ENCODE data around the gene BUD31.

The BUD31 gene

DNA sequence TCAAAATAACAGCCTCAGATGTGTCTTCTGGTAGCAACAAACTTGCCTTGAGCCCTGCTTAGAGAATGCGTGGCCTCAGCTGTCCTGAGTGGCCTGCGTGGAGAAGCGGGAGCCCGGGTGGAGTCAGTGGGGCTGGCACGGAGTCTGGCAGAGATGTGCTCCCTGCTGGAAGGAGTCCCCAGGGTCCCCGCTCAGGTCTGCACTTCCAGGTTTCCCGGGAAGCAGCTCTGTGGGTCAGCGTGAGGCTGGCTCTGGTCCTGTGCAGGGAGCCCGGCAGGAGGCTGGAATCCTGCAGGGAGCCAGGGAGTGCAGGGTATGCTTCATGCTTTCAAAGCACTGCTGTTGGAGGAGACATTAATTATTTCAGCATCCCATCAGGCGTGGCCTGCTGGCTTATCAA is 40.1 kb downstream of the BUD31 start:
- Histone ChIP-seq H3K4me2 (ENCODE audit: low read length) (no peak overlapping the region), H3K4me1 (ENCODE audit: control insufficient read depth, insufficient read depth, low read length) (no peaks in the 10 kb centered on the region), H3K9me3 (replicated peaks; ENCODE audit: low read length) (no peaks in the 10 kb centered on the region), H3K9ac (ENCODE audit: low read depth, low read length) (no peak overlapping the region), H3K27me3 (ENCODE audit: control insufficient read depth, insufficient read depth, low read length) (no peaks in the 10 kb centered on the region), H3K36me3 (ENCODE audit: insufficient read depth, low read length) (peaks cover 76% of the 10 kb centered on the region), H3K4me3 (ENCODE audit: low read length) (no peak overlapping the region)

DNA sequence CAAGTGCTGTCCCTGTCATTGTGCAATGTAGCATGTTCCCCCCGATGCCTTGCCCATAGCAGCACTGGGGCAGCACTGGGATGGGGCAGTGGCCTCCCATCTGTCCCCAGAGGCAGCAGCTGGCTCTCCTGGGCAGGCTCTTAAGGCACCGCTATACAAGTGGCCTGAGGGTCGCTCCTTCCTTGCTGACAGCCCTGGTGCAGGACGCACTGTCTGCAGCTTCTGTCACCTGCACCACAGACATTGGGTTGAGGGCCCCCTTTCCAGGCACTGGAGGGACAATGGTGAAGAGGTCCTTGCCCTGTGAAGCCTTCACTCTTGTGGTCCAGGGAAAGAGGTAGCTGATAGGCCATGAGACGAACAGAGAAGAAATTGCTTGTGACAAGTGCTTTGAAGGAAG is 40.6 kb downstream of the BUD31 start:
- Histone ChIP-seq H3K9me3 (replicated peaks; ENCODE audit: low read length) (no peaks in the 10 kb centered on the region), H3K36me3 (ENCODE audit: insufficient read depth, low read length) (peaks cover 78% of the 10 kb centered on the region)

DNA sequence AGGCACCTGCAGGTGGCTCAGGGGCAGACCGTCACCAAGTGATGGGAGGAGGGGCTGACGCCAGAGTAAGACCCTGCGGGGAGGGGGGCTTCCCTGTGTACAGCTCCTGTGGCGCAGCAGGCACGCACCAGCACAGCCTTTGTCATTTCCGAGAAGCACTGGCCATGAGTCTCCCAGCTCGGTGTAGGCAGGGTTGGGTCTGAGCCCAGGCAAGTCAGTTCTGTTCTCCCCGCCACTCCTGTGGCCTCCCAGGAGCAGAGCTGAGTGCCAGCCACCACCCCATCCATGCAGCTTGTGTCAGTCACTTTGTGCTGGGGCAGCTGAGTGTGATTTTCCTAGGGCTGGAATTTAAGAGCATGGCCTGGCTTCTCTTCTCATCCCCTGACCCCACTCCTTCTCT is 43.2 kb downstream of the BUD31 start:
- H3K9me3 ChIP-seq (replicated peaks; ENCODE audit: low read length), result no peaks in the 10 kb centered on the region
- H3K9ac ChIP-seq (ENCODE audit: low read depth, low read length), result no peak overlapping the region
- no peaks in the 10 kb centered on the region for H3K4me1 ChIP-seq (ENCODE audit: control insufficient read depth, insufficient read depth, low read length)
- H3K27me3 ChIP-seq (ENCODE audit: control insufficient read depth, insufficient read depth, low read length), result no peaks in the 10 kb centered on the region
- H3K4me3 ChIP-seq (ENCODE audit: low read length), result no peak overlapping the region
- peaks cover 83% of the 10 kb centered on the region for H3K36me3 ChIP-seq (ENCODE audit: insufficient read depth, low read length)
- no peak overlapping the region for H3K4me2 ChIP-seq (ENCODE audit: low read length)

More for the DNA sequence above, 40.6 kb downstream of the BUD31 start:
- no peaks in the 10 kb centered on the region for H3K27me3 ChIP-seq (ENCODE audit: control insufficient read depth, insufficient read depth, low read length)
- H3K4me3 ChIP-seq (ENCODE audit: low read length), result no peak overlapping the region
- H3K4me2 ChIP-seq (ENCODE audit: low read length), result no peak overlapping the region
- no peak overlapping the region for H3K9ac ChIP-seq (ENCODE audit: low read depth, low read length)
- H3K4me1 ChIP-seq (ENCODE audit: control insufficient read depth, insufficient read depth, low read length), result no peaks in the 10 kb centered on the region

DNA sequence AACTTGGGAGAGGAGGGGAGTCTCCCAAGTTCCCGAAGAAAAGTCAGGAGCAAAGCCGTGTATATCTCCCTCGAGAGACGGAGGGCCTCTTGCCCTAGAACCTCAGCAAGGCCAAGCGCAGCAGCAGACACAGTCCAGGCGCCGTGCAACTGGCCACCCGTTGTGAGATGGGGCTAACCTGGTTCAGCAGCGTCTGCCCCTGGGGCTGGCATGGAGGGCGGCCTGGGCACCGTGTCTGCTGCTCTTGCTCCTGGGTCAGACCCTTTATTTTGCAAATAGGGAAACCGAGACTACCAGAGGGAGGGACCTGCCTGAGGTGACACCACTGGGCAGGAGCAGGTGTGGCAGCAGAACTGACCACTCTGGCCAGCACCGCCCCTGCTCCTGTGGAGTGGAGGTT is 43.8 kb downstream of the BUD31 start:
- H3K4me3 ChIP-seq (ENCODE audit: low read length), result no peak overlapping the region
- H3K4me1 ChIP-seq (ENCODE audit: control insufficient read depth, insufficient read depth, low read length), result no peaks in the 10 kb centered on the region
- H3K36me3 ChIP-seq (ENCODE audit: insufficient read depth, low read length), result peaks cover 89% of the 10 kb centered on the region
- H3K27me3 ChIP-seq (ENCODE audit: control insufficient read depth, insufficient read depth, low read length), result no peaks in the 10 kb centered on the region
- no peak overlapping the region for H3K4me2 ChIP-seq (ENCODE audit: low read length)
- no peak overlapping the region for H3K9ac ChIP-seq (ENCODE audit: low read depth, low read length)
- no peaks in the 10 kb centered on the region for H3K9me3 ChIP-seq (replicated peaks; ENCODE audit: low read length)

DNA sequence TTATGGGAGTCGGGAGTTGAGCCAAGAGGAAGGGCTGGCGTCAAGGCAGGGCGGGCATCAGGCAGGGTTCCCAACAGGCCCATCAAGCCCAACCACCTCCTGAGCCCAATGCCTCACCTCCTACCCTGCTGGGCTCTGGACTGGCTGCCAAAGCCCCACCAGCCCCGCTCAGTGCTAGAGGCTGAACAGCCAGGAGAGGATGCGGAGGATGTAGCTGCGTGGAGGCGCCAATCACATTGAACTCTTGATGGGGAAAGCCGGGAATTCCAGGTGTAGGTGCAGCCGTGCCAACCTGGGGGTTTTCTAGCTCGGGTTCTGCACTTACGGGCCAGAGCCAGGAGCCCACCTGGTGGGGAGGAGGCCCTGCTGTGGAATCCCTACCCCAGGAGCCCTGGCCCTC is 44.3 kb downstream of the BUD31 start:
- no peaks in the 10 kb centered on the region for H3K9me3 ChIP-seq (replicated peaks; ENCODE audit: low read length)
- H3K27me3 ChIP-seq (ENCODE audit: control insufficient read depth, insufficient read depth, low read length), result no peaks in the 10 kb centered on the region
- no peak overlapping the region for H3K9ac ChIP-seq (ENCODE audit: low read depth, low read length)
- H3K4me3 ChIP-seq (ENCODE audit: low read length), result no peak overlapping the region
- no peaks in the 10 kb centered on the region for H3K4me1 ChIP-seq (ENCODE audit: control insufficient read depth, insufficient read depth, low read length)
- H3K36me3 ChIP-seq (ENCODE audit: insufficient read depth, low read length), result peaks cover 90% of the 10 kb centered on the region
- no peak overlapping the region for H3K4me2 ChIP-seq (ENCODE audit: low read length)

DNA sequence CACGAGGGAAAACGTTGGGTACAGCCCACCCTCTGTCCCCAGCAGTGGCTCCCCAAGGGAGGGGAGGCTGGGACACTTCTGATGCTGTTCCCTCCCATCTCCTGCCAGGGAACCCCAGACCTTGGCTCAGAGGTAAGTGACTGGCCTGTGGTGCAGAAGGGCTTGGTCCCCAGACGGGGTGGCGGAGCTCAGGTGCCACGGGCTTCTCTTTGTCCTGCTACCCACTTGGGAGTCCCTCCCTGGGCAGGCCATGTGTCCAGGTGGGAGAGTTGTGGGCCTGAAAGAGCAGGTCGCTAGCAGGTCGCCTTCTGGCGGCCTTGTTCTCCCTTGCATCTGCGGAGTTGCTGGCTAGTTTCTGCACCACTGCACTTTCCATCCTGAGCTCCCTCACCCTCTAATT is 47.1 kb downstream of the BUD31 start:
- peaks cover 81% of the 10 kb centered on the region for H3K36me3 ChIP-seq (ENCODE audit: insufficient read depth, low read length)
- no peaks in the 10 kb centered on the region for H3K27me3 ChIP-seq (ENCODE audit: control insufficient read depth, insufficient read depth, low read length)
- H3K9me3 ChIP-seq (replicated peaks; ENCODE audit: low read length), result no peaks in the 10 kb centered on the region
- no peak overlapping the region for H3K9ac ChIP-seq (ENCODE audit: low read depth, low read length)
- no peaks in the 10 kb centered on the region for H3K4me1 ChIP-seq (ENCODE audit: control insufficient read depth, insufficient read depth, low read length)
- H3K4me3 ChIP-seq (ENCODE audit: low read length), result no peak overlapping the region
- no peak overlapping the region for H3K4me2 ChIP-seq (ENCODE audit: low read length)

DNA sequence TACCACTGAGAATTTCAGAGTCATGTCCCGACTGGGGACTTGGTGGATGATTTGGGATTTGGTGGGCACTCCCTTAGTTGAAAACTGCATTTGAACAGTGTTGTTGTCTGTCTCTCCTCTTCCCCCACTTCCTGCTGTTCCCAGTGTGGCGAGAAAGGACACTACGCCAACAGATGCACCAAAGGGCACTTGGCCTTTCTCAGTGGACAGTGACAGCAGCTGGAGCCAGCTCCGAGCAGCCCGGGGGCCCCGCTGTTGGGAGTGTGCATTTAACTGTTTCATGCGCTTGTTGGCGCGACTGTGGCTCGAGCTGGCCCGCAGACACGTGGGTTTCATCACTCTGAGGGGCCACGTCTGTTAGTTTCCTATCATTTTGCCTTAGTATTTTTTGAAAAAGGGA is 47.5 kb downstream of the BUD31 start:
- H3K27me3 ChIP-seq (ENCODE audit: control insufficient read depth, insufficient read depth, low read length), result no peaks in the 10 kb centered on the region
- H3K4me3 ChIP-seq (ENCODE audit: low read length), result no peak overlapping the region
- H3K9ac ChIP-seq (ENCODE audit: low read depth, low read length), result no peak overlapping the region
- no peaks in the 10 kb centered on the region for H3K4me1 ChIP-seq (ENCODE audit: control insufficient read depth, insufficient read depth, low read length)
- no peaks in the 10 kb centered on the region for H3K9me3 ChIP-seq (replicated peaks; ENCODE audit: low read length)
- H3K4me2 ChIP-seq (ENCODE audit: low read length), result no peak overlapping the region
- peaks cover 82% of the 10 kb centered on the region for H3K36me3 ChIP-seq (ENCODE audit: insufficient read depth, low read length)

DNA sequence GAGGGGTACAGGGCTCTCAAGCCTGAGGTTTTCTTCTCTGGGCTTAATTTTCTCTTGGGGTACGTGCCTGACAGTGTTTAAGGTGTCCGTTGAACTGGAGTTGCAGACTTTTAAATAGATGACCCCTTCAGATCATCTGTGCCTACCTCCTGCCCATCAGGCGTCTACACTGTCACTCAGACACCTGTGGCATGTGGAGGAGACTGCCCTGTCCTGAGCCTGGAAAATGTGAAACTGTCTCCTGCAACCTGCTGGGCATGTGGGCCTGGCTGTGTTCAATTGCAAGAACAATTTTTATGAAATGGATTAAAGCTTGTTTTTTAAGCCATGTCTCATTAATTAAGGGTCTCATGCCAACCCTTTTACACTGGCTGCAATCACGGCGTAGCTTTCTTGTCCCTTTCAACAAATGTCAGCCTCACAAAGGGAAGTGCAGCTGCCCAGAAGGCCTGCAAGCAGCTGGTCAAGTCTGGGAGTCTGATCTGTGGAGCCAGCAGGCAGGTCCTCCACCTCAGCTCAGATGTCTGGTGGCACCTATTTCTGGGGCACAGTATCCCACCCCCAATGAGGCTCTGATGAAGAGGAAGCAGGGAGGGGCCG is 48.4 kb downstream of the BUD31 start:
- no peaks in the 10 kb centered on the region for H3K4me1 ChIP-seq (ENCODE audit: control insufficient read depth, insufficient read depth, low read length)
- H3K36me3 ChIP-seq (ENCODE audit: insufficient read depth, low read length), result peaks cover 80% of the 10 kb centered on the region

DNA sequence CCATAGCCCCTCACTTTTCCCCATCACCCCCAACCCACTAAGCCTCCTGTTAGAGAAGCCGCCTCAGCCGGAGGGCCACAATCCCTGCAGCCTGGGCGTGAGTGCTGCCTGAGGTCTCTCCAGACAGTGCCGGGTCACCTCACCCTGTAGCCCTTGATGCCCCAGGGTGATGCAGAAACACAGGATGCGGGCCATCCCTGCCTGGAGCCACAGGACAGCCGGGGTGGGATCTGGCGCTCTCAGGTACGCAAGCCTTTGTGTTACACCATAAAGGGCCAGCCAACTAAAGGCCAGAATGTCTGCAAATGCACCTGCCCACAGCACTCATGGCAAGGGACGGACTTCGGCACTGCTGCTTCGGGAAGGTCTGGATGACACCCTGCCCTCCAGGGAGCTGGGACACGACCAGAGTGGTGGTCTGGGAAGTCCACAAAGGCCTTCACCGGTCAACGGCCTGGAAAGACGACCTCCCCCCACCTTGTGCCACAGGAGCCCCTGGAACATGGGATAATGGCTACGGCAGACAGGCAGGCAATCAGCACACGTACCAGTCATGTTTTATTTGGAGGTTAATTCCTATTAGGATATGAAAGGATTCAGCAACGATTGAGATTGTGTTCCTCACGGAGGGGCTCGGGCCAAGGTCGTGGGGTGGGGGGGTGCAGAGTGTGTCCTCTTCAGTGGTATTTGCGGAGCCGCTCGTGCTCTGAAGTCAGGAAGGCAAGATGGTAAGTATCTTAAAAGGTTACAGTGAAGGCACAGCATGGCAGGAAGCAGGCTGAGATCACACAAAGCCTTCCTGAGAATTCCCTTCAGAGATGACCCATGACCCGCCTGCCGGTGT is 49.1 kb downstream of the BUD31 start:
- Histone ChIP-seq H3K27me3 (ENCODE audit: control insufficient read depth, insufficient read depth, low read length) (no peaks in the 10 kb centered on the region), H3K4me2 (ENCODE audit: low read length) (no peak overlapping the region), H3K9ac (ENCODE audit: low read depth, low read length) (no peak overlapping the region), H3K4me3 (ENCODE audit: low read length) (no peak overlapping the region), H3K9me3 (replicated peaks; ENCODE audit: low read length) (no peaks in the 10 kb centered on the region), H3K4me1 (ENCODE audit: control insufficient read depth, insufficient read depth, low read length) (no peaks in the 10 kb centered on the region), H3K36me3 (ENCODE audit: insufficient read depth, low read length) (peaks cover 77% of the 10 kb centered on the region)

More for the DNA sequence above, 48.4 kb downstream of the BUD31 start:
- no peak overlapping the region for H3K9ac ChIP-seq (ENCODE audit: low read depth, low read length)
- H3K4me3 ChIP-seq (ENCODE audit: low read length), result no peak overlapping the region
- H3K4me2 ChIP-seq (ENCODE audit: low read length), result no peak overlapping the region
- no peaks in the 10 kb centered on the region for H3K27me3 ChIP-seq (ENCODE audit: control insufficient read depth, insufficient read depth, low read length)
- no peaks in the 10 kb centered on the region for H3K9me3 ChIP-seq (replicated peaks; ENCODE audit: low read length)

DNA sequence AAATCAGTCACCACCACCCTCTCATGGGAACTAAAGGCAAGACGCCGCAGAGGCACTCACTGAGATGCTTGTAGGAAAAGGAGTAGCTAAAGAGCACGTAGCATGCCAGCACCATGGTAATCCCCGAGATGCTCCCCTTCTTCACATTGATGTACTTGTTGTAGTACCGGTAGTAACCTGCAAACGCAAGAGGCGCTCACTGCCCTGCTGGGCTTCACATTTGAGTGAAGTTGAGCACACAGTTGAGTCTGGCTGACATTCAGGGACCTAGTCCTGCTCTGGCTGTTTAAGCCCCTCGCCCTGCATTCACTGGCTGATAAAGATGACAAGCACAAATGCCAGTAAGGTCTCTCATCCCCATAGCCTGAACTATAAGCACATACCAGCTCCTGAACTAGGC is 50.3 kb downstream of the BUD31 start:
- H3K9ac ChIP-seq (ENCODE audit: low read depth, low read length), result no peak overlapping the region
- no peaks in the 10 kb centered on the region for H3K4me1 ChIP-seq (ENCODE audit: control insufficient read depth, insufficient read depth, low read length)
- H3K9me3 ChIP-seq (replicated peaks; ENCODE audit: low read length), result no peaks in the 10 kb centered on the region
- peaks cover 72% of the 10 kb centered on the region for H3K36me3 ChIP-seq (ENCODE audit: insufficient read depth, low read length)
- no peaks in the 10 kb centered on the region for H3K27me3 ChIP-seq (ENCODE audit: control insufficient read depth, insufficient read depth, low read length)
- no peak overlapping the region for H3K4me3 ChIP-seq (ENCODE audit: low read length)
- no peak overlapping the region for H3K4me2 ChIP-seq (ENCODE audit: low read length)

DNA sequence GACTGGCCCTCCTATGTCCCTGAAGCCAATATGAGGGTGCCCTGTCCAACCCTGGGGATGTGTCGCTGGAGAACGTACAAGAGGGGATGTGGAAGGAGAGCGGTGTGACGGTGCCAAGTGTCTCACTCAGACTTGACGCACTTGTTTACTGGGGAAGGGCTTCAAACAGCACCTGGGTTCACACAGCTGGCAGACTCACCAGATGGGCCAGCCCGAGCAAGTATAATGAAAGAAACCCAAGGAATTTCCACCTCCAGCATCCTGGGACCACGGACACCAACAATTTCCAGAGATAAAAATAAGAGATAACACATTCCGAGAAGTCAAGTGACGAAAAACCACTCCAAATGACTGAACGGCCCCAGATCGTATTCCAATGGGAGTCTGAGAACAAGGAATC is 51.9 kb downstream of the BUD31 start:
- no peak overlapping the region for H3K4me3 ChIP-seq (ENCODE audit: low read length)
- no peak overlapping the region for H3K9ac ChIP-seq (ENCODE audit: low read depth, low read length)
- no peaks in the 10 kb centered on the region for H3K27me3 ChIP-seq (ENCODE audit: control insufficient read depth, insufficient read depth, low read length)
- peaks cover 8% of the 10 kb centered on the region for H3K4me1 ChIP-seq (ENCODE audit: control insufficient read depth, insufficient read depth, low read length)
- peaks cover 60% of the 10 kb centered on the region for H3K36me3 ChIP-seq (ENCODE audit: insufficient read depth, low read length)
- H3K4me2 ChIP-seq (ENCODE audit: low read length), result no peak overlapping the region
- H3K9me3 ChIP-seq (replicated peaks; ENCODE audit: low read length), result no peaks in the 10 kb centered on the region

DNA sequence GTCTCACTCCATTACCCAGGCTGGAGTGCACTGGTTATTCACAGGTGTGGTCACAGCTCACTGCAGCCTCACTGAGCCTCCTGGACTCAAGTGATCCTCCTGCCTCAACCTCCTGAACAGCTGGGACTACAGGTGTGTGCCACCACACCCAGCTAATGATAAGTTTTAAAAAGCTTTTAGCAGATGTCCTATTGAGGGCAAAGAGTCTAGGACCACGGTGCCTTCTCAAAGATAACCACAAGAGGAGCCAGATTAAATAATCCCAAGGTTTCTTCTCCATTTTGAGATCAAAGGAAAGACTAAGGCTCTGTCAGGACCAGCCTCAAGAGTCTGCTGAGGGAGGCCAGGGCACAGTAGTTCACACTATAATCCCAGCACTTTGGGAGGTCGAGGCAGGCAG is 52.5 kb downstream of the BUD31 start:
- peaks cover 55% of the 10 kb centered on the region for H3K36me3 ChIP-seq (ENCODE audit: insufficient read depth, low read length)

More for the DNA sequence above, 52.5 kb downstream of the BUD31 start:
- no peak overlapping the region for H3K4me3 ChIP-seq (ENCODE audit: low read length)
- no peak overlapping the region for H3K4me2 ChIP-seq (ENCODE audit: low read length)
- H3K9ac ChIP-seq (ENCODE audit: low read depth, low read length), result no peak overlapping the region
- H3K4me1 ChIP-seq (ENCODE audit: control insufficient read depth, insufficient read depth, low read length), result peaks cover 8% of the 10 kb centered on the region
- H3K9me3 ChIP-seq (replicated peaks; ENCODE audit: low read length), result no peaks in the 10 kb centered on the region
- H3K27me3 ChIP-seq (ENCODE audit: control insufficient read depth, insufficient read depth, low read length), result no peaks in the 10 kb centered on the region

All from skeletal muscle satellite cell (primary cell).